ENCODE results near the gene MIER3.
A peak's percentile ranks its signal among the peaks of the same experiment; 100 is the strongest.

MIER3 gene

GRCh38 chr5:56950626-56951125, 1.2 kb downstream of the MIER3 start:
- H3K27me3 ChIP-seq (ENCODE audit: insufficient read depth, low read length), result no peaks in the 10 kb centered on the region
- peaks cover 8% of the 10 kb centered on the region for H3K4me1 ChIP-seq (ENCODE audit: insufficient read depth, low read length)
- no peaks in the 10 kb centered on the region for H3K9me3 ChIP-seq (ENCODE audit: low read length)
- peaks cover 27% of the 10 kb centered on the region for H3K36me3 ChIP-seq (ENCODE audit: insufficient read depth, low read length)
- peak overlapping the region; percentile 53 for H3K4me3 ChIP-seq (ENCODE audit: low read length)
- peak overlapping the region; percentile 57 for H2AFZ ChIP-seq (ENCODE audit: low read depth, low read length)

GRCh38 chr5:56947052-56947451, 4.9 kb downstream of the MIER3 start:
- no peaks in the 10 kb centered on the region for H3K27me3 ChIP-seq (ENCODE audit: insufficient read depth, low read length)
- H3K36me3 ChIP-seq (ENCODE audit: insufficient read depth, low read length), result peaks cover 57% of the 10 kb centered on the region
- no peak overlapping the region for H3K4me3 ChIP-seq (ENCODE audit: low read length)

GRCh38 chr5:56941981-56942380, 9.9 kb downstream of the MIER3 start:
- peaks cover 88% of the 10 kb centered on the region for H3K36me3 ChIP-seq (ENCODE audit: insufficient read depth, low read length)
- H3K4me3 ChIP-seq (ENCODE audit: low read length), result no peak overlapping the region

More at GRCh38 chr5:56947052-56947451, 4.9 kb downstream of the MIER3 start:
- H2AFZ ChIP-seq (ENCODE audit: low read depth, low read length), result no peak overlapping the region
- H3K9me3 ChIP-seq (ENCODE audit: low read length), result no peaks in the 10 kb centered on the region
- peaks cover 8% of the 10 kb centered on the region for H3K4me1 ChIP-seq (ENCODE audit: insufficient read depth, low read length)

GRCh38 chr5:56938858-56939257, 13.1 kb downstream of the MIER3 start:
- Histone ChIP-seq H3K4me1 (ENCODE audit: insufficient read depth, low read length) (no peaks in the 10 kb centered on the region), H3K9me3 (ENCODE audit: low read length) (no peaks in the 10 kb centered on the region), H3K4me3 (ENCODE audit: low read length) (no peak overlapping the region), H2AFZ (ENCODE audit: low read depth, low read length) (no peak overlapping the region), H3K36me3 (ENCODE audit: insufficient read depth, low read length) (peaks cover 89% of the 10 kb centered on the region), H3K27me3 (ENCODE audit: insufficient read depth, low read length) (no peaks in the 10 kb centered on the region)

More at GRCh38 chr5:56941981-56942380, 9.9 kb downstream of the MIER3 start:
- Histone ChIP-seq H3K9me3 (ENCODE audit: low read length) (no peaks in the 10 kb centered on the region), H3K4me1 (ENCODE audit: insufficient read depth, low read length) (no peaks in the 10 kb centered on the region), H3K27me3 (ENCODE audit: insufficient read depth, low read length) (no peaks in the 10 kb centered on the region), H2AFZ (ENCODE audit: low read depth, low read length) (no peak overlapping the region)

GRCh38 chr5:56934325-56934724, 17.6 kb downstream of the MIER3 start:
- Histone ChIP-seq H3K9me3 (ENCODE audit: low read length) (no peaks in the 10 kb centered on the region), H3K27me3 (ENCODE audit: insufficient read depth, low read length) (no peaks in the 10 kb centered on the region), H3K4me1 (ENCODE audit: insufficient read depth, low read length) (no peaks in the 10 kb centered on the region), H2AFZ (ENCODE audit: low read depth, low read length) (no peak overlapping the region), H3K4me3 (ENCODE audit: low read length) (no peak overlapping the region), H3K36me3 (ENCODE audit: insufficient read depth, low read length) (peaks cover 89% of the 10 kb centered on the region)

- no peaks in the 10 kb centered on the region for H3K4me1 ChIP-seq (ENCODE audit: insufficient read depth, low read length)
- peaks cover 75% of the 10 kb centered on the region for H3K36me3 ChIP-seq (ENCODE audit: insufficient read depth, low read length)
- no peaks in the 10 kb centered on the region for H3K27me3 ChIP-seq (ENCODE audit: insufficient read depth, low read length)
- H2AFZ ChIP-seq (ENCODE audit: low read depth, low read length), result no peak overlapping the region
- H3K9me3 ChIP-seq (ENCODE audit: low read length), result peaks cover 6% of the 10 kb centered on the region
- no peak overlapping the region for H3K4me3 ChIP-seq (ENCODE audit: low read length)
These were observed 29.0 kb downstream of the MIER3 start for GRCh38 chr5:56922922-56923321.

- Histone ChIP-seq H2AFZ (ENCODE audit: low read depth, low read length) (no peak overlapping the region), H3K36me3 (ENCODE audit: insufficient read depth, low read length) (peaks cover 52% of the 10 kb centered on the region), H3K9me3 (ENCODE audit: low read length) (peaks cover 6% of the 10 kb centered on the region), H3K4me3 (ENCODE audit: low read length) (no peak overlapping the region), H3K4me1 (ENCODE audit: insufficient read depth, low read length) (no peaks in the 10 kb centered on the region), H3K27me3 (ENCODE audit: insufficient read depth, low read length) (no peaks in the 10 kb centered on the region)
These were observed 31.8 kb downstream of the MIER3 start for GRCh38 chr5:56919942-56920662.

- Histone ChIP-seq H3K36me3 (ENCODE audit: insufficient read depth, low read length) (peaks cover 36% of the 10 kb centered on the region), H3K4me3 (ENCODE audit: low read length) (no peak overlapping the region), H3K4me1 (ENCODE audit: insufficient read depth, low read length) (no peaks in the 10 kb centered on the region), H2AFZ (ENCODE audit: low read depth, low read length) (no peak overlapping the region), H3K9me3 (ENCODE audit: low read length) (peaks cover 2% of the 10 kb centered on the region), H3K27me3 (ENCODE audit: insufficient read depth, low read length) (no peaks in the 10 kb centered on the region)
These were observed 33.9 kb downstream of the MIER3 start for GRCh38 chr5:56918054-56918453.

- Histone ChIP-seq H2AFZ (ENCODE audit: low read depth, low read length) (no peak overlapping the region), H3K4me3 (ENCODE audit: low read length) (no peak overlapping the region), H3K27me3 (ENCODE audit: insufficient read depth, low read length) (no peaks in the 10 kb centered on the region), H3K9me3 (ENCODE audit: low read length) (no peaks in the 10 kb centered on the region), H3K4me1 (ENCODE audit: insufficient read depth, low read length) (no peaks in the 10 kb centered on the region), H3K36me3 (ENCODE audit: insufficient read depth, low read length) (peaks cover 31% of the 10 kb centered on the region)
These were observed 34.4 kb downstream of the MIER3 start for GRCh38 chr5:56917534-56917933.

GRCh38 chr5:56914678-56915077, 37.2 kb downstream of the MIER3 start:
- Histone ChIP-seq H2AFZ (ENCODE audit: low read depth, low read length) (no peak overlapping the region), H3K4me3 (ENCODE audit: low read length) (no peak overlapping the region), H3K9me3 (ENCODE audit: low read length) (no peaks in the 10 kb centered on the region), H3K4me1 (ENCODE audit: insufficient read depth, low read length) (peaks cover 7% of the 10 kb centered on the region), H3K36me3 (ENCODE audit: insufficient read depth, low read length) (peaks cover 12% of the 10 kb centered on the region), H3K27me3 (ENCODE audit: insufficient read depth, low read length) (no peaks in the 10 kb centered on the region)

- Histone ChIP-seq H2AFZ (ENCODE audit: low read depth, low read length) (no peak overlapping the region), H3K27me3 (ENCODE audit: insufficient read depth, low read length) (no peaks in the 10 kb centered on the region), H3K36me3 (ENCODE audit: insufficient read depth, low read length) (peaks cover 9% of the 10 kb centered on the region), H3K4me1 (ENCODE audit: insufficient read depth, low read length) (peaks cover 7% of the 10 kb centered on the region), H3K4me3 (ENCODE audit: low read length) (no peak overlapping the region), H3K9me3 (ENCODE audit: low read length) (no peaks in the 10 kb centered on the region)
These were observed 38.2 kb downstream of the MIER3 start for GRCh38 chr5:56913766-56914165.

- H3K4me3 ChIP-seq (ENCODE audit: low read length), result peak overlapping the region; percentile 59
- H3K36me3 ChIP-seq (ENCODE audit: insufficient read depth, low read length), result peaks cover 6% of the 10 kb centered on the region
- H2AFZ ChIP-seq (ENCODE audit: low read depth, low read length), result peak overlapping the region; percentile 45
- H3K27me3 ChIP-seq (ENCODE audit: insufficient read depth, low read length), result no peaks in the 10 kb centered on the region
- H3K4me1 ChIP-seq (ENCODE audit: insufficient read depth, low read length), result peaks cover 10% of the 10 kb centered on the region
- no peaks in the 10 kb centered on the region for H3K9me3 ChIP-seq (ENCODE audit: low read length)
These were observed 41.5 kb downstream of the MIER3 start for GRCh38 chr5:56910210-56910965.
